Progenitor cell of endocrine pancreas (in vitro differentiated cells): ENCODE measurements around the gene UBL4A. TPM values are rescaled to one million over a fixed set of nuclear protein-coding genes. Genes with fewer than 3 reads are reported as not detected.

ENCODE experiments used
- DNase-seq: peaks from one replicate; pipeline ENCODE4 v3.0.0; 2021; ENCODE audit warnings: low spot score; ENCODE audit not compliant: unreplicated experiment
- H3K27ac Mint-ChIP-seq: 2 replicates; pipeline ENCODE4 v1.8.0; 2021; ENCODE audit warnings: mild to moderate bottlenecking, moderate library complexity, mixed read lengths
- H3K27me3 Mint-ChIP-seq: 2 replicates; pipeline ENCODE4 v1.8.0; 2021; ENCODE audit warnings: mixed read lengths
- H3K36me3 Mint-ChIP-seq: 2 replicates; pipeline ENCODE4 v1.8.0; 2022; ENCODE audit warnings: mixed read lengths; ENCODE audit not compliant: insufficient read depth
- H3K4me1 Mint-ChIP-seq: 2 replicates; pipeline ENCODE4 v1.8.0; 2021; ENCODE audit warnings: low read depth, mixed read lengths
- H3K4me3 Mint-ChIP-seq: 2 replicates; pipeline ENCODE4 v1.8.0; 2021; ENCODE audit warnings: low read depth, mild to moderate bottlenecking, moderate library complexity, mixed read lengths
- H3K9me3 Mint-ChIP-seq: 2 replicates; pipeline ENCODE4 v1.8.0; 2021; ENCODE audit warnings: low read depth, mixed read lengths
- total RNA-seq: library from RNA; stranded (reverse); gene quantifications from 2 replicates; pipeline ENCODE4 v1.2.1, GENCODE V29; 2021
- TF ChIP-seq, protein P1 (sequence below): fragments of 200-600 bp; sonication (generic); IDR thresholded peaks from one replicate; pipeline ENCODE4 v1.5.0; 2021; ENCODE audit warnings: antibody characterized with exemption, mild to moderate bottlenecking; ENCODE audit not compliant: unreplicated experiment

The UBL4A gene
- total RNA-seq, 1 donor from 2014 or later = 20.0 TPM

DNA sequence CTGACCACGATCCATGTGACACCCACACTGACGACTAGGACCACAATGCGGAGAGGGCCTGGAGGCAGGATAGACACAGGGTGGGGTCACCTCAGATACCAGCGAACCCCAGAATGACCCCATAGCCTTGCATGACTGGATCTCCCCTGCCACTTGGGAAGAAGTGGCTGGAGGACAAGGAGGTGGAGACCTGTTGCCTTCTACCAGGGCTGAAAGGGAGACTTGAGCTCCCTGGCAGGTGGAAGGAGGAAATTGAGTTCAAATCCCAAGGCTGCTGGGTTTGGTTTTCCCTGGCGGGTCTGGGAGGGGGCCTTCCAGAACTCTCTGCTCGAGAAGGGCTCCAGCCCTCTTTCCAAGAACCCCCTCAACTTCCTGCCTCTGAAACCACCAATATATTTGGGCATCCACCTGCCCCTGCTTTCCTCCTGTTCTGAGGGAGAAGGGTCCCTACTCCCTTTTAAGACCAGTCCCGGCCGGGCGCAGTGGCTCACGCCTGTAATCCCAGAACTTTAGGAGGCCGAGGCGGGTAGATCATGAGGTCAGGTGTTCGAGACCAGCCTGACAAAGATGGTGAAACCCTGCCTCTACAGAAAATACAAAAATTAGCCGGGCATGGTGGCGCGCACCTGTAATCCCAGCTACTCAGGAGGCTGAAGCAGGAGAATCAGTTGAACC lies 26.6 kb upstream of the UBL4A start:
- Mint-ChIP-seq H3K27me3 (no peaks in the 10 kb centered on the region), H3K9me3 (peaks cover 23% of the 10 kb centered on the region), H3K4me3 (no peak overlapping the region)

DNA sequence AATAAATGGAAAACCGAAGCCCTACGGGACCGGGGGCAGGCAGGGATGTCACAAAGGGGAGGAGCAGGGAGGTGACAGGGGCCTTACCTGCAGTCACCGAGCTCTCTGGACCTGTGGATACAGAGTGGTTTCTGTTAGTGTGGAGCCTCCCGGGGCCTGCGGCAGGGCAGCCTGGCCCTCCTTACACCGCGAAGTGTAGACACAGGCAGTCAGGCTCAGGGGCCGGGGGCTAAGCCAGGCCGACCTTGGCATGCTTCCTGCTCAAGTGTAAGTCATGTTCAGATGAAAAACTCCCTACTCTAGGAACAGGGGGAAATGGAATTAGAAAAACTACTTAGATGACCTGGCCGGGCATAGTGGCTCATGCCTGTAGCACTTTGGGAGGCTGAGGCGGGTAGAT lies 25.3 kb upstream of the UBL4A start:
- H3K4me1 Mint-ChIP-seq = peaks cover 5% of the 10 kb centered on the region
- TF ChIP-seq, protein P1, sequence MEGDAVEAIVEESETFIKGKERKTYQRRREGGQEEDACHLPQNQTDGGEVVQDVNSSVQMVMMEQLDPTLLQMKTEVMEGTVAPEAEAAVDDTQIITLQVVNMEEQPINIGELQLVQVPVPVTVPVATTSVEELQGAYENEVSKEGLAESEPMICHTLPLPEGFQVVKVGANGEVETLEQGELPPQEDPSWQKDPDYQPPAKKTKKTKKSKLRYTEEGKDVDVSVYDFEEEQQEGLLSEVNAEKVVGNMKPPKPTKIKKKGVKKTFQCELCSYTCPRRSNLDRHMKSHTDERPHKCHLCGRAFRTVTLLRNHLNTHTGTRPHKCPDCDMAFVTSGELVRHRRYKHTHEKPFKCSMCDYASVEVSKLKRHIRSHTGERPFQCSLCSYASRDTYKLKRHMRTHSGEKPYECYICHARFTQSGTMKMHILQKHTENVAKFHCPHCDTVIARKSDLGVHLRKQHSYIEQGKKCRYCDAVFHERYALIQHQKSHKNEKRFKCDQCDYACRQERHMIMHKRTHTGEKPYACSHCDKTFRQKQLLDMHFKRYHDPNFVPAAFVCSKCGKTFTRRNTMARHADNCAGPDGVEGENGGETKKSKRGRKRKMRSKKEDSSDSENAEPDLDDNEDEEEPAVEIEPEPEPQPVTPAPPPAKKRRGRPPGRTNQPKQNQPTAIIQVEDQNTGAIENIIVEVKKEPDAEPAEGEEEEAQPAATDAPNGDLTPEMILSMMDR = no peak
- peaks cover 9% of the 10 kb centered on the region for H3K36me3 Mint-ChIP-seq
- no peaks in the 10 kb centered on the region for H3K27me3 Mint-ChIP-seq
- DNase-seq = no peak
- H3K9me3 Mint-ChIP-seq = peaks cover 23% of the 10 kb centered on the region
- no peak overlapping the region for H3K4me3 Mint-ChIP-seq
- no peak overlapping the region for H3K27ac Mint-ChIP-seq

More for the DNA sequence above, 26.6 kb upstream of the UBL4A start:
- TF ChIP-seq, protein P1 = no peak
- Mint-ChIP-seq H3K4me1 (peaks cover 11% of the 10 kb centered on the region), H3K36me3 (peaks cover 9% of the 10 kb centered on the region), H3K27ac (no peak overlapping the region)
- DNase-seq = no peak

DNA sequence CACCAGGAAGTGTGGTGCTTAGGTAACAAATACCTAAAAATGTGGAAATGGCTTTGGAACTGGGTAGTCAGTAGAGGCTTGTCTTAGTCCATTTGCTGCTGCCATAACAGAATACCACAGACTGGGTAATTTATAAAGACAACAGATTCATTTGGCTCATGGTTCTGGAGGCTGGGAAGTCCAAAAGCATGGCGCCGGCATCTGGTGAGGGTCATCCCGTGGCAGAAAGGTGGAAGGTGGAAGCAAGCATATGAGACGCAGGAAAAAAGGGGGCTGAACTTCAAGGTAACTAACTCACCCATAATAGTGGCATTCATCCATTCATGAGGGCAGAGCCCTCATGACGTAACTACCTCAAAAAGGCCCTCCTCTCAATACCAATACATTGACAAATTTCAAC lies 23.0 kb upstream of the UBL4A start:
- Mint-ChIP-seq H3K4me3 (no peak overlapping the region), H3K4me1 (no peaks in the 10 kb centered on the region), H3K27me3 (no peaks in the 10 kb centered on the region), H3K27ac (no peak overlapping the region), H3K9me3 (peaks cover 20% of the 10 kb centered on the region), H3K36me3 (peaks cover 11% of the 10 kb centered on the region)
- DNase-seq = no peak
- TF ChIP-seq, protein P1 = no peak

DNA sequence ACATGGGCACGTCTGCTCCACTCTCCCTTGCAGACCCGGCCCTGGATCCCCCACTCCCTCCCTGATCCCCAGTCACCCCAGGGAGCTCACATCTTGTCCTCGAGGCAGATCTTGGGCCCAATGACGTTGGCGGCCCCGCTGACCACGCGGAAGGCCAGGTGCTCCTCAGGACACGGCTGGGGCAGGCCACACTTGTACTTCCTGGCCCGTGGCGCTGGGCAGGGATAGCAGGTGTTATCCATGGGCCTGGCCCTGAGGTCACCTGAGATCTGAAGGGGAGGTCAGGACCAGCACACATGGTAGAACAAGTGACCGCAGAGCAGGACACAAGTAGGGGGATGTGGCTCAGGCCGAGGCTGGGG lies 21.9 kb upstream of the UBL4A start:
- H3K4me3 Mint-ChIP-seq = no peak overlapping the region
- H3K36me3 Mint-ChIP-seq = peaks cover 9% of the 10 kb centered on the region
- no peaks in the 10 kb centered on the region for H3K27me3 Mint-ChIP-seq
- TF ChIP-seq, protein P1 = no peak
- H3K27ac Mint-ChIP-seq = no peak overlapping the region
- H3K4me1 Mint-ChIP-seq = no peaks in the 10 kb centered on the region
- H3K9me3 Mint-ChIP-seq = peaks cover 15% of the 10 kb centered on the region
- DNase-seq = no peak

DNA sequence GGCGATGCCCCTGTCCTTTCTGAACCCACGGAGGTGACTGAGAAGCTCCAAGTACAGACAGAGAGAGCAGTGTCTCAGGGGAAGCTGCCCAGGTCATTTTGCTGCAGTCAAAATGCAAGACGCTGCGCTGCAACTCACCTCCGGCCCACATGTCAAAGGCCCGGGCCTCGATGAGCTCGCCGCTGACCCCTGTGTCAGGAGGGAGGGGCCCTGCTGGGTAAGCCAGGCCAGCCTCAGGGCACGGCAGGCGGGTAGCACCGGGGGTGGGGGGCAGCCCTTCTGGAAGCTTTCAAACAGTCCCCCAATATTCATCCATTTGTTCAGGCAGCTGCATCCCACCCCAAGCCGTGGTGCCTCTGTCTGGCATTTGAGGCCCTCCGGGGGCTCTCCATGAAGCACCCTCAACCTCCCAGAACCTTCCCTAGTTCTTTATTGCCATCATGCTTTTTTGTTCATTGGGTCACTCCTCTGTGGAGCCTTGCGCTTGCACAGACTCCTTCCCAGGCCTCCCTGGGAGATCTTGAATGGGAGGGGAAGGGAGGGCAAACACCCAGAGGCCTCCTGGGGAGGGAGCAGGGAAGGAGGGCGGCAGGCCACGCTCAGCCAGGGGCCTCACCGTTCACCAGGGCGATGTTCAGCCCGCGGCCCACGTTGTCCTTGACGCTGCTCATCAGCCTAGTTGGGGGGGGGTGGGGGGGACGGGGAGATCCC lies 21.4 kb upstream of the UBL4A start:
- Mint-ChIP-seq H3K4me3 (no peak overlapping the region), H3K36me3 (peaks cover 9% of the 10 kb centered on the region), H3K27ac (no peak overlapping the region), H3K9me3 (peaks cover 15% of the 10 kb centered on the region), H3K27me3 (no peaks in the 10 kb centered on the region), H3K4me1 (no peaks in the 10 kb centered on the region)
- TF ChIP-seq, protein P1 = no peak
- no peak for DNase-seq
